HEK293 (cell line): ENCODE data around the gene TIMD4.

Experiments used
- SCRT2 ChIP-seq: fragments of 450-650 bp; formaldehyde crosslinking; IDR thresholded peaks from 2 replicates; pipeline ENCODE4 v1.5.1; 2016; ENCODE audit warnings: missing biosample characterization, missing genetic modification characterization
- SP3 ChIP-seq: fragments of 450-650 bp; formaldehyde crosslinking; IDR thresholded peaks from 2 replicates; pipeline ENCODE4 v1.5.1; 2016; ENCODE audit warnings: missing biosample characterization, missing genetic modification characterization
- YY1 ChIP-seq: fragments of 450-650 bp; formaldehyde crosslinking; IDR thresholded peaks from 2 replicates; pipeline ENCODE4 v1.5.1; 2018; ENCODE audit warnings: missing biosample characterization, missing genetic modification characterization
- ZBTB11 ChIP-seq: fragments of 450-650 bp; formaldehyde crosslinking; conservative IDR thresholded peaks from 2 replicates; pipeline ENCODE4 v1.5.1; 2016; ENCODE audit warnings: low read depth, missing biosample characterization, missing genetic modification characterization
- ZNF571 ChIP-seq: fragments of 450-650 bp; formaldehyde crosslinking; IDR thresholded peaks from 2 replicates; pipeline ENCODE4 v1.5.0; 2017; ENCODE audit warnings: missing biosample characterization, missing genetic modification characterization
- TF ChIP-seq, protein P1 (sequence below): fragments of 450-650 bp; formaldehyde crosslinking; IDR thresholded peaks from 2 replicates; pipeline ENCODE4 v1.5.1; 2016; ENCODE audit warnings: missing biosample characterization, missing genetic modification characterization

DNA sequence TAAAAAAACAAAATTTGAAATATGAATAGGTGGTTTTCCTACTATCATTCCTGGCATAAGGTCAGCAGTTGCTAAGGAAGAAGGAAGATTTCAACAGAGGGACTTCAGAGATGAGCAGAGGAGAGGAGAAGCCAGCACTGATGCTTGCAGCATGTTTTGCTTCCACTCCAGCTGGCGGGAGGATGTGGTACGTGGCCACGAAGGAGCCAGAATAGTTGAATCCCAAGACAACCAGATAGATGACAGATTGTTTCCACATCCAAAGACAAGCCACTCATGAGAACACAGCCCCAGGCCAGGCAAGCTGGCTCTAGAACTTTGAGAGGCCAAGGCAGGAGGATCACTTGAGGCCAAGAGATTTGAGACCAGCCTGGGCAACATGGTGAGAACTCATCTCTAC, 15.1 kb downstream of the TIMD4 start:
- TF ChIP-seq, protein P1, sequence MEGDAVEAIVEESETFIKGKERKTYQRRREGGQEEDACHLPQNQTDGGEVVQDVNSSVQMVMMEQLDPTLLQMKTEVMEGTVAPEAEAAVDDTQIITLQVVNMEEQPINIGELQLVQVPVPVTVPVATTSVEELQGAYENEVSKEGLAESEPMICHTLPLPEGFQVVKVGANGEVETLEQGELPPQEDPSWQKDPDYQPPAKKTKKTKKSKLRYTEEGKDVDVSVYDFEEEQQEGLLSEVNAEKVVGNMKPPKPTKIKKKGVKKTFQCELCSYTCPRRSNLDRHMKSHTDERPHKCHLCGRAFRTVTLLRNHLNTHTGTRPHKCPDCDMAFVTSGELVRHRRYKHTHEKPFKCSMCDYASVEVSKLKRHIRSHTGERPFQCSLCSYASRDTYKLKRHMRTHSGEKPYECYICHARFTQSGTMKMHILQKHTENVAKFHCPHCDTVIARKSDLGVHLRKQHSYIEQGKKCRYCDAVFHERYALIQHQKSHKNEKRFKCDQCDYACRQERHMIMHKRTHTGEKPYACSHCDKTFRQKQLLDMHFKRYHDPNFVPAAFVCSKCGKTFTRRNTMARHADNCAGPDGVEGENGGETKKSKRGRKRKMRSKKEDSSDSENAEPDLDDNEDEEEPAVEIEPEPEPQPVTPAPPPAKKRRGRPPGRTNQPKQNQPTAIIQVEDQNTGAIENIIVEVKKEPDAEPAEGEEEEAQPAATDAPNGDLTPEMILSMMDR (tag by site-specific recombination), result no peak
- TF ChIP-seq SP3 (tag by site-specific recombination) (no peak), ZBTB11 (tag by site-specific recombination) (no peak), SCRT2 (tag by site-specific recombination) (no peak), YY1 (no peak), ZNF571 (no peak)
